Neutrophil (primary cell): Measurements from ENCODE around the gene MYCL.

ENCODE experiments used
- H3K27ac ChIP-seq: fragments of 200-600 bp; sonication (generic); 2 replicates; pipeline ENCODE4 v1.5.1; 2016; ENCODE audit warnings: mild to moderate bottlenecking, moderate library complexity
- H3K27me3 ChIP-seq: fragments of 200-600 bp; sonication (generic); 2 replicates; pipeline ENCODE4 v1.6.0; 2016; ENCODE audit warnings: mild to moderate bottlenecking
- H3K36me3 ChIP-seq: fragments of 200-600 bp; sonication (generic); 2 replicates; pipeline ENCODE4 v1.5.1; 2017
- H3K4me1 ChIP-seq, 2 experiments: fragments of 200-600 bp in 1 of 2; sonication (generic) in 1 of 2; 1 replicate in 1 of 2; 2 replicates in 1 of 2; pipeline versions ENCODE4 v1.5.1 to v1.6.1; 2013 to 2016; ENCODE audit warnings: low read depth in 1 of 2, low read length in 1 of 2, mild to moderate bottlenecking in 1 of 2, moderate library complexity in 1 of 2; ENCODE audit not compliant: control insufficient read depth in 1 of 2, insufficient read depth in 1 of 2
- H3K4me3 ChIP-seq, 2 experiments: fragments of 200-600 bp in 1 of 2; sonication (generic) in 1 of 2; 1 replicate in 1 of 2; 2 replicates in 1 of 2; pipeline ENCODE4 v1.5.1; 2013 to 2016; ENCODE audit warnings: low read depth in 1 of 2, low read length in 1 of 2, mild to moderate bottlenecking in 1 of 2, moderate library complexity in 1 of 2
- H3K9me3 ChIP-seq: fragments of 200-600 bp; sonication (generic); 2 replicates; pipeline ENCODE4 v1.5.1; 2016
- CTCF ChIP-seq: fragments of 200-600 bp; sonication (generic); IDR thresholded peaks from 2 replicates; pipeline ENCODE4 v1.5.1; 2016; ENCODE audit warnings: antibody characterized with exemption

MYCL gene

GRCh38 chr1:39852214-39852791 lies 49.4 kb downstream of the MYCL start:
- Histone ChIP-seq H3K36me3 (no peaks in the 10 kb centered on the region), H3K9me3 (no peaks in the 10 kb centered on the region), H3K27me3 (no peaks in the 10 kb centered on the region), H3K4me1 (peaks cover 0 to 3% of the 10 kb centered on the region in 2 experiments), H3K4me3 (no peak overlapping the region), H3K27ac (no peak overlapping the region)
- no peak for TF ChIP-seq CTCF

- TF ChIP-seq CTCF, result no peak
- Histone ChIP-seq H3K9me3 (no peaks in the 10 kb centered on the region), H3K36me3 (no peaks in the 10 kb centered on the region), H3K27me3 (no peaks in the 10 kb centered on the region), H3K4me1 (peaks cover 4 to 5% of the 10 kb centered on the region in 2 experiments), H3K27ac (no peak overlapping the region), H3K4me3 (no peak overlapping the region)
Measured at GRCh38 chr1:39850606-39851216, 51.0 kb downstream of the MYCL start.

- no peaks in the 10 kb centered on the region for H3K9me3 ChIP-seq
- no peak overlapping the region for H3K27ac ChIP-seq
- no peaks in the 10 kb centered on the region for H3K36me3 ChIP-seq
- TF ChIP-seq CTCF, result no peak
- H3K4me1 ChIP-seq, result peaks cover 8 to 14% of the 10 kb centered on the region in 2 experiments
- H3K4me3 ChIP-seq, result no peak overlapping the region
- H3K27me3 ChIP-seq, result no peaks in the 10 kb centered on the region
Measured at GRCh38 chr1:39849203-39849602, 52.5 kb downstream of the MYCL start.

GRCh38 chr1:39847940-39848339 lies 53.8 kb downstream of the MYCL start:
- H3K27me3 ChIP-seq, result no peaks in the 10 kb centered on the region
- no peak overlapping the region for H3K27ac ChIP-seq
- TF ChIP-seq CTCF, result no peak
- no peaks in the 10 kb centered on the region for H3K9me3 ChIP-seq
- H3K36me3 ChIP-seq, result no peaks in the 10 kb centered on the region
- H3K4me3 ChIP-seq, result no peak overlapping the region
- peaks cover 8 to 19% of the 10 kb centered on the region in 2 experiments for H3K4me1 ChIP-seq

GRCh38 chr1:39846796-39847195 lies 54.9 kb downstream of the MYCL start:
- Histone ChIP-seq H3K9me3 (no peaks in the 10 kb centered on the region), H3K4me1 (peaks cover 5 to 19% of the 10 kb centered on the region in 2 experiments), H3K36me3 (no peaks in the 10 kb centered on the region), H3K27me3 (no peaks in the 10 kb centered on the region), H3K27ac (no peak overlapping the region), H3K4me3 (no peak overlapping the region)
- TF ChIP-seq CTCF, result no peak
